ENCODE data around the gene KRTAP20-4.

DNA sequence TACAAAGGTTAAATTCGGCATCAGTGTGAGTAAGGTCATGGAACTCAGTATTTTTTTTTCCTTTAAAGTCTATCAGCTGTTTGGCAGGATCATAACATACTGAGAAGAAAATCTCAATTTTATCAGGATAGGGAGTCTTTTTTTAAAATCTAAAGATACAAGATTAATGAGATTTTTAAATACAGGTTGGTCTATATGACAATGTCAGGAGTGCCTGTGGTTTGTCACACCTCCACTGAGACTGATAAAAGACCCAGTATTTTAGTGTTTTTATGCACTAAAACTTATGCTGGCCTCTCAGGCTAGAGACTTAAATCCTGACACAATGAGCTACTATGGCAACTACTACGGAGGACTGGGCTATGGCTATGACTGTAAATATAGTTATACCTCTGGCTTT, 22.1 kb downstream of the KRTAP20-4 start, which contains the start of gene KRTAP20-3:
- no peak for TF ChIP-seq EZH2phosphoT487 (IDR thresholded peaks at IDR 0.05; ENCODE audit: low read length)
- TF ChIP-seq, protein P1, sequence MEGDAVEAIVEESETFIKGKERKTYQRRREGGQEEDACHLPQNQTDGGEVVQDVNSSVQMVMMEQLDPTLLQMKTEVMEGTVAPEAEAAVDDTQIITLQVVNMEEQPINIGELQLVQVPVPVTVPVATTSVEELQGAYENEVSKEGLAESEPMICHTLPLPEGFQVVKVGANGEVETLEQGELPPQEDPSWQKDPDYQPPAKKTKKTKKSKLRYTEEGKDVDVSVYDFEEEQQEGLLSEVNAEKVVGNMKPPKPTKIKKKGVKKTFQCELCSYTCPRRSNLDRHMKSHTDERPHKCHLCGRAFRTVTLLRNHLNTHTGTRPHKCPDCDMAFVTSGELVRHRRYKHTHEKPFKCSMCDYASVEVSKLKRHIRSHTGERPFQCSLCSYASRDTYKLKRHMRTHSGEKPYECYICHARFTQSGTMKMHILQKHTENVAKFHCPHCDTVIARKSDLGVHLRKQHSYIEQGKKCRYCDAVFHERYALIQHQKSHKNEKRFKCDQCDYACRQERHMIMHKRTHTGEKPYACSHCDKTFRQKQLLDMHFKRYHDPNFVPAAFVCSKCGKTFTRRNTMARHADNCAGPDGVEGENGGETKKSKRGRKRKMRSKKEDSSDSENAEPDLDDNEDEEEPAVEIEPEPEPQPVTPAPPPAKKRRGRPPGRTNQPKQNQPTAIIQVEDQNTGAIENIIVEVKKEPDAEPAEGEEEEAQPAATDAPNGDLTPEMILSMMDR (IDR thresholded peaks at IDR 0.05; ENCODE audit: low read length): no peak

All from MM.1S (cell line).